Aorta (tissue), 5 donors: ENCODE measurements around the gene TMIGD3. TPM values are rescaled to one million over a fixed set of nuclear protein-coding genes. Genes with fewer than 3 reads are reported as not detected.

Experiments
- ATAC-seq: fragments of 200-7000 bp; cut with Tn5 transposase; one replicate; pipeline ENCODE4 v1.9.1; 2022; ENCODE audit warnings: moderate library complexity; ENCODE audit not compliant: low FRiP score
- DNase-seq, 2 donors: peaks; one replicate each; pipeline ENCODE4 v3.0.0-alpha.2; 2020
- H3K27ac ChIP-seq, 2 donors: one replicate each; pipeline ENCODE4 v1.5.1; 2013; ENCODE audit warnings: low read length in 2 of 2, mild to moderate bottlenecking in 2 of 2, moderate library complexity in 2 of 2, control low read depth in 1 of 2, inconsistent platforms in 1 of 2, low read depth in 1 of 2
- H3K27me3 ChIP-seq, 2 donors: one replicate each; pipeline ENCODE4 v1.6.1; 2013; ENCODE audit warnings: control low read depth in 1 of 2, low read length in 1 of 2, mild to moderate bottlenecking in 1 of 2, moderate library complexity in 1 of 2; ENCODE audit not compliant: insufficient read depth in 2 of 2, control insufficient read depth in 1 of 2
- H3K36me3 ChIP-seq, 2 donors: one replicate each; pipeline ENCODE4 v1.6.1; 2013; ENCODE audit warnings: control low read depth in 1 of 2, low read length in 1 of 2, mild to moderate bottlenecking in 1 of 2; ENCODE audit not compliant: insufficient read depth in 2 of 2, control insufficient read depth in 1 of 2
- H3K4me1 ChIP-seq, 2 donors: one replicate each; pipeline ENCODE4 v1.6.1; 2013; ENCODE audit warnings: low read length in 2 of 2, control low read depth in 1 of 2, mild to moderate bottlenecking in 1 of 2, moderate library complexity in 1 of 2; ENCODE audit not compliant: insufficient read depth in 2 of 2, control insufficient read depth in 1 of 2
- H3K4me3 ChIP-seq, 2 donors: one replicate each; pipeline ENCODE4 v1.5.1; 2013; ENCODE audit warnings: low read length in 2 of 2, control low read depth in 1 of 2, mild to moderate bottlenecking in 1 of 2
- H3K9me3 ChIP-seq: one replicate; pipeline ENCODE4 v1.6.1; 2013; ENCODE audit warnings: mild to moderate bottlenecking, low read length; ENCODE audit not compliant: control insufficient read depth
- whole genome bisulfite sequencing, 2 donors: extraction: QIAGEN DNeasy Blood & Tissue Kit; methylation state at CpG; one replicate each; pipeline ENCODE4 v1.1.7; 2013; 5-methylcytosine and 5-hydroxymethylcytosine counted together
- intact Hi-C, 2 donors: fragments of 100-400 bp; cut with DNase I; formaldehyde crosslinking; loops; one replicate each; pipeline versions ENCODE4 v1.14.2 to v1.15.0; 2022
- polyA plus RNA-seq, 2 donors: library from polyadenylated mRNA; stranded (reverse); fragments of 200-250 nt; gene quantifications; one replicate each; pipeline ENCODE4 v1.2.3, GENCODE V29; 2013
- total RNA-seq, 2 donors: library from RNA; stranded (reverse); fragmentation: NEBNext Ultra II Directional; extraction: Animal tissue kit (Norgen Biotek cat#: 25700); gene quantifications; one replicate each; pipeline ENCODE4 v1.2.1, GENCODE V29; 2021
- donor health status: healthy with polysubstance abuse.
- donor health status: Bipolar disorder and iron deficiency.
- donor health status: DM: no; HTN: no; CAD: no.
- donor health status: DM: no; HTN: no; CAD: no.
- donor health status: DM: yes; HTN: yes; CAD: no.

Gene TMIGD3
- total and polyA plus RNA-seq, 4 donors: 1.3 to 7.3 (median 5.0) TPM

- Histone ChIP-seq H3K36me3 (peaks cover 4 to 17% of the 10 kb centered on the region in 2 donors), H3K27me3 (no peaks in the 10 kb centered on the region), H3K4me1 (no peaks in the 10 kb centered on the region), H3K4me3 (no peak overlapping the region), H3K9me3 (no peaks in the 10 kb centered on the region), H3K27ac (no peak overlapping the region)
- DNase-seq (no peak), ATAC-seq (no peak)
- intact Hi-C loops: no loop called here
- 83 to 86% methylated on average over 4 of the region's 4 CpGs for WGBS, 2 donors
These were observed 61.0 kb downstream of the TMIGD3 start for GRCh38 chr1:111442457-111442856.

GRCh38 chr1:111441573-111442192 lies 61.8 kb downstream of the TMIGD3 start:
- no peak overlapping the region for H3K27ac ChIP-seq
- H3K4me3 ChIP-seq: no peak overlapping the region
- H3K36me3 ChIP-seq: peaks cover 4 to 17% of the 10 kb centered on the region in 2 donors
- H3K4me1 ChIP-seq: no peaks in the 10 kb centered on the region
- H3K9me3 ChIP-seq: no peaks in the 10 kb centered on the region
- no peak for ATAC-seq
- DNase-seq: no peak
- no peaks in the 10 kb centered on the region for H3K27me3 ChIP-seq
- WGBS, 2 donors: 72 to 73% methylated on average over 9 of the region's 9 CpGs
- intact Hi-C loops: no loop called here

GRCh38 chr1:111439461-111440351 lies 63.7 kb downstream of the TMIGD3 start:
- no peak overlapping the region for H3K27ac ChIP-seq
- no peaks in the 10 kb centered on the region for H3K4me1 ChIP-seq
- intact Hi-C loops: no loop called here
- no peaks in the 10 kb centered on the region for H3K9me3 ChIP-seq
- ATAC-seq (no peak), DNase-seq (no peak)
- WGBS, 2 donors: 94% methylated on average over 3 of the region's 3 CpGs
- peaks cover 2 to 17% of the 10 kb centered on the region in 2 donors for H3K36me3 ChIP-seq
- H3K27me3 ChIP-seq: no peaks in the 10 kb centered on the region
- no peak overlapping the region for H3K4me3 ChIP-seq

- Histone ChIP-seq H3K36me3 (peaks cover 0 to 7% of the 10 kb centered on the region in 2 donors), H3K27me3 (no peaks in the 10 kb centered on the region), H3K27ac (no peak overlapping the region), H3K4me3 (no peak overlapping the region), H3K9me3 (no peaks in the 10 kb centered on the region), H3K4me1 (no peaks in the 10 kb centered on the region)
- WGBS, 2 donors: 63 to 67% methylated on average over 3 of the region's 3 CpGs
- ATAC-seq: no peak
- intact Hi-C loops: no loop called here
- DNase-seq: no peak
These were observed 66.7 kb downstream of the TMIGD3 start for GRCh38 chr1:111436726-111437125.

Other genes with a start within 250 kb of the TMIGD3 start
- not detected for gene CHIA, start 212.8 kb downstream of the TMIGD3 start, total RNA-seq
- under 1 TPM in 1 of 2 donors, not detected in 1; 0.28 TPM for gene CHIA, start 212.8 kb downstream of the TMIGD3 start, polyA plus RNA-seq
- gene OVGP1, start 75.9 kb downstream of the TMIGD3 start, total RNA-seq: 1 to 10 TPM; 2.0 to 7.3 TPM
- gene OVGP1, start 75.9 kb downstream of the TMIGD3 start, polyA plus RNA-seq: 1 to 10 TPM in 1 of 2 donors, under 1 TPM in 1; 0.25 to 3.9 TPM
- 10 to 100 TPM; 17.1 to 17.4 TPM for gene WDR77, start 54.4 kb downstream of the TMIGD3 start, total RNA-seq
- gene WDR77, start 54.4 kb downstream of the TMIGD3 start, polyA plus RNA-seq: 10 to 100 TPM; 14.5 to 20.1 TPM
- 100 to 1,000 TPM; 110 TPM for gene ATP5PB, start 54.2 kb downstream of the TMIGD3 start, total RNA-seq
- gene ATP5PB, start 54.2 kb downstream of the TMIGD3 start, polyA plus RNA-seq: 100 to 1,000 TPM; 140 to 219 TPM
- gene C1orf162, start 29.6 kb downstream of the TMIGD3 start, total RNA-seq: 10 to 100 TPM; 19.1 to 53.6 TPM
- gene C1orf162, start 29.6 kb downstream of the TMIGD3 start, polyA plus RNA-seq: 10 to 100 TPM; 20.5 to 51.5 TPM
- gene ADORA3, start within 50 bp of the TMIGD3 start, total RNA-seq: 10 to 100 TPM in 1 of 2 donors, 1 to 10 TPM in 1; 4.3 to 10.5 TPM
- 10 to 100 TPM in 1 of 2 donors, 1 to 10 TPM in 1; 3.4 to 13.4 TPM for gene ADORA3, start within 50 bp of the TMIGD3 start, polyA plus RNA-seq
- 100 to 1,000 TPM; 125 to 174 TPM for gene RAP1A, start 116.2 kb upstream of the TMIGD3 start, total RNA-seq
- gene RAP1A, start 116.2 kb upstream of the TMIGD3 start, polyA plus RNA-seq: 100 to 1,000 TPM; 108 to 318 TPM
- gene INKA2, start 235.8 kb upstream of the TMIGD3 start, total RNA-seq: 10 to 100 TPM; 11.7 to 14.8 TPM
- 1 to 10 TPM in 1 of 2 donors, not detected in 1; 1.3 TPM for gene INKA2, start 235.8 kb upstream of the TMIGD3 start, polyA plus RNA-seq